WTC11 (cell line): ENCODE data around the gene SCYGR7. TPM values are rescaled to one million over a fixed set of nuclear protein-coding genes. Genes with fewer than 3 reads are reported as not detected.
A peak's percentile ranks its signal among the peaks of the same experiment; 100 is the strongest.

Source experiments
- ATAC-seq: fragments of 200-7000 bp; cut with Tn5 transposase; 2 replicates; pipeline ENCODE4 v1.10.0; 2021; ENCODE audit warnings: mild to moderate bottlenecking, moderate library complexity
- CTCF ChIA-PET: fragments of 300-600 bp; sonication (Branson Sonifier 250); formaldehyde crosslinking; loops from one replicate; lab custom pipeline; 2021; ENCODE audit warnings: antibody characterized with exemption; lab: Charles Lee
- POLR2A ChIA-PET: fragments of 350-600 bp; sonication (Branson Sonifier 250); formaldehyde crosslinking; loops from one replicate; lab custom pipeline; 2021; ENCODE audit warnings: antibody characterized with exemption; lab: Charles Lee
- DNase-seq: peaks from one replicate; pipeline ENCODE4 v3.0.0; 2021; ENCODE audit warnings: low spot score
- H3K27ac Mint-ChIP-seq: 2 replicates; pipeline ENCODE4 v1.8.0; 2021; ENCODE audit warnings: mixed read lengths
- H3K27me3 Mint-ChIP-seq: 2 replicates; pipeline ENCODE4 v1.8.0; 2021; ENCODE audit warnings: low read depth, mild to moderate bottlenecking, moderate library complexity, mixed read lengths
- H3K36me3 Mint-ChIP-seq: 2 replicates; pipeline ENCODE4 v1.8.0; 2021; ENCODE audit warnings: mixed read lengths
- H3K4me1 Mint-ChIP-seq: 2 replicates; pipeline ENCODE4 v1.8.0; 2022; ENCODE audit warnings: mixed read lengths
- H3K4me3 Mint-ChIP-seq: 2 replicates; pipeline ENCODE4 v1.8.0; 2021; ENCODE audit warnings: mild to moderate bottlenecking, moderate library complexity, mixed read lengths
- H3K9me3 Mint-ChIP-seq: 2 replicates; pipeline ENCODE4 v1.8.0; 2021; ENCODE audit warnings: mixed read lengths
- AR ChIP-seq: fragments of 250-450 bp; sonication (Bioruptor Pico); IDR thresholded peaks from 2 replicates; pipeline ENCODE4 v1.9.0; 2021; ENCODE audit warnings: mild to moderate bottlenecking
- ARID4B ChIP-seq: sonication (generic); formaldehyde crosslinking; IDR thresholded peaks from 2 replicates; pipeline ENCODE4 v1.8.0; 2023; ENCODE audit warnings: missing genetic modification reagents, mild to moderate bottlenecking, borderline replicate concordance
- CREM ChIP-seq: sonication (generic); formaldehyde crosslinking; IDR thresholded peaks from 2 replicates; pipeline ENCODE4 v1.8.1; 2022; ENCODE audit warnings: mild to moderate bottlenecking, missing genetic modification reagents, moderate library complexity
- ELF4 ChIP-seq: sonication (generic); formaldehyde crosslinking; IDR thresholded peaks from 2 replicates; pipeline ENCODE4 v1.8.1; 2022; ENCODE audit warnings: low read depth, mild to moderate bottlenecking, moderate library complexity, missing genetic modification reagents
- FOXP1 ChIP-seq: sonication (generic); formaldehyde crosslinking; IDR thresholded peaks from 2 replicates; pipeline ENCODE4 v1.8.0; 2022; ENCODE audit warnings: missing genetic modification reagents, mild to moderate bottlenecking, moderate library complexity, borderline replicate concordance
- GABPB1 ChIP-seq: sonication (generic); formaldehyde crosslinking; IDR thresholded peaks from 2 replicates; pipeline ENCODE4 v1.8.1; 2023; ENCODE audit warnings: mild to moderate bottlenecking, missing genetic modification reagents
- MAX ChIP-seq: sonication (generic); formaldehyde crosslinking; IDR thresholded peaks from 2 replicates; pipeline ENCODE4 v1.8.0; 2022; ENCODE audit warnings: mild to moderate bottlenecking, missing genetic modification reagents
- MLX ChIP-seq: sonication (generic); formaldehyde crosslinking; IDR thresholded peaks from 2 replicates; pipeline ENCODE4 v1.8.1; 2023; ENCODE audit warnings: mild to moderate bottlenecking, missing genetic modification reagents, moderate library complexity
- NFYB ChIP-seq: sonication (generic); formaldehyde crosslinking; conservative IDR thresholded peaks from 2 replicates; pipeline ENCODE4 v1.8.0; 2022; ENCODE audit warnings: low read depth, missing genetic modification reagents
- OVOL2 ChIP-seq: fragments of 250-450 bp; sonication (Bioruptor Pico); IDR thresholded peaks from 2 replicates; pipeline ENCODE4 v1.9.0; 2021; ENCODE audit warnings: mild to moderate bottlenecking, borderline replicate concordance
- PREB ChIP-seq: sonication (generic); formaldehyde crosslinking; IDR thresholded peaks from 2 replicates; pipeline ENCODE4 v1.8.1; 2022; ENCODE audit warnings: mild to moderate bottlenecking, missing genetic modification reagents, moderate library complexity, borderline replicate concordance
- RORB ChIP-seq: fragments of 250-450 bp; sonication (Bioruptor Pico); IDR thresholded peaks from 2 replicates; pipeline ENCODE4 v1.9.0; 2021; ENCODE audit warnings: mild to moderate bottlenecking
- SMAD4 ChIP-seq: sonication (generic); formaldehyde crosslinking; IDR thresholded peaks from 2 replicates; pipeline ENCODE4 v1.8.0; 2022; ENCODE audit warnings: mild to moderate bottlenecking, missing genetic modification reagents
- SOX15 ChIP-seq: fragments of 250-450 bp; sonication (Bioruptor Pico); IDR thresholded peaks from 2 replicates; pipeline ENCODE4 v1.9.0; 2021; ENCODE audit warnings: mild to moderate bottlenecking
- ZBTB21 ChIP-seq: sonication (generic); formaldehyde crosslinking; IDR thresholded peaks from 2 replicates; pipeline ENCODE4 v1.8.1; 2023; ENCODE audit warnings: mild to moderate bottlenecking, missing genetic modification reagents, borderline replicate concordance
- ZBTB43 ChIP-seq: sonication (generic); formaldehyde crosslinking; IDR thresholded peaks from 2 replicates; pipeline ENCODE4 v1.8.1; 2023; ENCODE audit warnings: mild to moderate bottlenecking, missing genetic modification reagents
- ZNF121 ChIP-seq: sonication (generic); formaldehyde crosslinking; IDR thresholded peaks from 2 replicates; pipeline ENCODE4 v1.8.0; 2023; ENCODE audit warnings: missing genetic modification reagents
- ZNF281 ChIP-seq: sonication (generic); formaldehyde crosslinking; IDR thresholded peaks from 2 replicates; pipeline ENCODE4 v1.8.0; 2023; ENCODE audit warnings: mild to moderate bottlenecking, missing genetic modification reagents
- ZNF425 ChIP-seq: fragments of 250-450 bp; sonication (Bioruptor Pico); conservative IDR thresholded peaks from 2 replicates; pipeline ENCODE4 v1.9.0; 2021; ENCODE audit warnings: mild to moderate bottlenecking
- total RNA-seq: library from RNA; stranded (reverse); gene quantifications from 3 replicates; pipeline ENCODE4 v1.2.3, GENCODE V29; 2021

Gene SCYGR7
- total RNA-seq, 1 experiment from 2014 or later, result not detected

GRCh38 chr2:227767830-227768229, 39.7 kb downstream of the SCYGR7 start (continued):
- TF ChIP-seq ZNF281 (no peak), MAX (CRISPR knock-in tag) (no peak), GABPB1 (CRISPR knock-in tag) (no peak)

GRCh38 chr2:227772197-227772661, 44.1 kb downstream of the SCYGR7 start:
- ATAC-seq, result peak; percentile 14; the same call in 1 of the 2 replicates
- TF ChIP-seq ZNF425 (CRISPR knock-in tag) (no peak), NFYB (CRISPR knock-in tag) (no peak), ELF4 (CRISPR knock-in tag) (no peak), AR (CRISPR knock-in tag) (no peak), CREM (CRISPR knock-in tag) (no peak), PREB (no peak), SMAD4 (CRISPR knock-in tag) (no peak), RORB (CRISPR knock-in tag) (no peak), ARID4B (CRISPR knock-in tag) (no peak), SOX15 (CRISPR knock-in tag) (no peak), OVOL2 (CRISPR knock-in tag) (no peak), ZNF121 (CRISPR knock-in tag) (no peak), MLX (CRISPR knock-in tag) (no peak), ZBTB43 (CRISPR knock-in tag) (no peak), ZBTB21 (no peak), FOXP1 (CRISPR knock-in tag) (no peak)

More at GRCh38 chr2:227772197-227772661, 44.1 kb downstream of the SCYGR7 start:
- Mint-ChIP-seq H3K9me3 (no peaks in the 10 kb centered on the region), H3K36me3 (no peaks in the 10 kb centered on the region), H3K27ac (peak overlapping the region; percentile 77), H3K4me3 (no peak overlapping the region), H3K4me1 (peaks cover 29% of the 10 kb centered on the region), H3K27me3 (no peaks in the 10 kb centered on the region)
- ChIA-PET POLR2A (no interaction called here), CTCF (interaction anchor here (0.9 to 2.7 kb wide), 3 partner anchors 47 to 168 kb away, joined by 5 to 10 read pairs (median 5); no protein-coding TSS in a partner anchor)
- DNase-seq, result no peak
